Measurements from ENCODE around the gene RGMB. TPM values are rescaled to one million over a fixed set of nuclear protein-coding genes. Genes with fewer than 3 reads are reported as not detected.

The RGMB gene
- total and polyA plus RNA-seq, 4 donors = 2.5 to 5.3 (median 3.0) TPM

GRCh38 chr5:98805070-98805469, 31.6 kb downstream of the RGMB start:
- WGBS = 44% methylated on average over 1 of the region's 1 CpG

More at GRCh38 chr5:98805070-98805469, 31.6 kb downstream of the RGMB start:
- H3K4me3 ChIP-seq (ENCODE audit: low read depth in 1 of 3, low read length in 3 of 3) = no peak overlapping the region
- TF ChIP-seq HNF4G (IDR thresholded peaks at IDR 0.05) (no peak), EGR1 (IDR thresholded peaks at IDR 0.05; ENCODE audit: low read depth in 2 of 2) (no peak), JUND (IDR thresholded peaks at IDR 0.05) (no peak), CTCF (IDR thresholded peaks at IDR 0.05; ENCODE audit: low read depth, low read length, missing input control) (no peak), FOXA2 (IDR thresholded peaks at IDR 0.05) (no peak), ZBTB33 (IDR thresholded peaks at IDR 0.05) (no peak), REST (IDR thresholded peaks at IDR 0.05) (no peak), NR2F2 (IDR thresholded peaks at IDR 0.05) (no peak), YY1 (IDR thresholded peaks at IDR 0.05) (no peak), FOXA1 (IDR thresholded peaks at IDR 0.05) (no peak), ATF3 (IDR thresholded peaks at IDR 0.05) (no peak), RAD21 (IDR thresholded peaks at IDR 0.05) (no peak), HNF4A (conservative IDR thresholded peaks at IDR 0.05) (no peak), TAF1 (conservative IDR thresholded peaks at IDR 0.05) (no peak), MAX (IDR thresholded peaks at IDR 0.05) (no peak)
- H3K4me1 ChIP-seq (ENCODE audit: control insufficient read depth in 4 of 4, insufficient read depth in 4 of 4, low read length in 3 of 4) = no peaks in the 10 kb centered on the region
- H3K27me3 ChIP-seq (ENCODE audit: control insufficient read depth in 4 of 4, insufficient read depth in 4 of 4, low read length in 3 of 4) = no peaks in the 10 kb centered on the region
- no peak overlapping the region for H3K27ac ChIP-seq (ENCODE audit: low read depth in 1 of 2, low read length in 2 of 2)
- H3K36me3 ChIP-seq (ENCODE audit: control insufficient read depth in 4 of 4, insufficient read depth in 3 of 4, low read depth in 1 of 4, low read length in 3 of 4) = no peaks in the 10 kb centered on the region
- no peak overlapping the region for H3K9ac ChIP-seq (ENCODE audit: low read depth in 1 of 2, low read length in 2 of 2)
- H3K9me3 ChIP-seq (ENCODE audit: control insufficient read depth in 4 of 4, low read length in 3 of 4) = peaks cover 0 to 8% (median 4%) of the 10 kb centered on the region in 4 donors
- DNase-seq (ENCODE audit: low spot score) = no peak
